GM23338 (cell line): ENCODE results near the gene RGS3.

Experiments
- CREB1 ChIP-seq: fragments of 250-450 bp; sonication (Bioruptor Pico); IDR thresholded peaks from 2 replicates; pipeline ENCODE4 v1.5.0; 2020; ENCODE audit warnings: low read depth, mild to moderate bottlenecking, moderate library complexity
- CTCF ChIP-seq, 2 experiments: fragments of 200-600 bp in 1 of 2; sonication (generic) in 1 of 2; conservative IDR thresholded peaks; 2 replicates each; pipeline versions ENCODE4 v1.5.1 to v1.6.1; 2016 to 2017; ENCODE audit warnings: antibody characterized with exemption in 2 of 2, low read depth in 2 of 2, mild to moderate bottlenecking in 2 of 2, moderate library complexity in 1 of 2
- EZH2 ChIP-seq: fragments of 200-600 bp; sonication (generic); IDR thresholded peaks from one replicate; pipeline ENCODE4 v1.8.0; 2017; ENCODE audit warnings: antibody characterized with exemption, mild to moderate bottlenecking, low read depth; ENCODE audit not compliant: unreplicated experiment
- POLR2AphosphoS5 ChIP-seq: IDR thresholded peaks from 2 replicates; pipeline ENCODE4 v1.6.1; 2016; ENCODE audit warnings: antibody characterized with exemption, low read depth

GRCh38 chr9:113452113-113452605 is 11.4 kb upstream of the RGS3 start:
- TF ChIP-seq CREB1, result no peak
- TF ChIP-seq CTCF (conservative IDR thresholded peaks at IDR 0.05; ENCODE audit: low read depth in 2 of 2), result no peak
- TF ChIP-seq EZH2, result no peak
- TF ChIP-seq POLR2AphosphoS5, result no peak
